K562 (cell line): ENCODE data around the gene GRAMD4. TPM values are rescaled to one million over a fixed set of nuclear protein-coding genes. Genes with fewer than 3 reads are reported as not detected.

Experiments used
- ATAC-seq: fragments of 200-7000 bp; cut with Tn5 transposase; 3 replicates; pipeline ENCODE4 v1.9.1; 2020; ENCODE audit warnings: moderate library complexity
- BruUV-seq: library from RNA; stranded (reverse); fragments of 400-500 nt; replicated peaks from 2 replicates; lab custom pipeline; 2021; lab: Mats Ljungman, UMichigan
- CTCF ChIA-PET: fragments of 300-600 bp; formaldehyde crosslinking; extraction: SDS; loops from one replicate; lab custom pipeline; 2021; ENCODE audit warnings: low intra/inter-chr PET ratio; lab: Yijun Ruan, JAX
- POLR2A ChIA-PET: fragments of 300-600, 350-650 bp; sonication (Branson Sonifier 250); formaldehyde crosslinking; extraction: SDS; loops from one replicate; lab custom pipeline; 2021; ENCODE audit warnings: antibody characterized with exemption, inconsistent platforms; lab: Yijun Ruan, JAX
- DNase-seq, 4 experiments: peaks; one replicate each; pipeline versions ENCODE4 v3.0.0 to v3.0.0-alpha.2; 2011 to 2018; ENCODE audit warnings: low spot score in 3 of 4, mixed read lengths in 3 of 4; ENCODE audit errors: extremely low read depth in 1 of 4
- FAIRE-seq: peaks from 2 replicates; lab custom pipeline; 2011; peaks lifted over from hg19 to GRCh38; lab: Jason Lieb, UNC
- H2AFZ ChIP-seq: 2 replicates; pipeline ENCODE4 v1.6.0; 2011; ENCODE audit warnings: low read depth, low read length, control low read depth, inconsistent platforms
- H3K27ac ChIP-seq: fragments of 200-600 bp; 3 replicates; pipeline ENCODE4 v1.8.0; 2011; ENCODE audit warnings: low read depth, mild to moderate bottlenecking, control low read depth, inconsistent platforms, low read length, moderate library complexity, mixed read lengths; ENCODE audit errors: extremely low read depth
- H3K27me3 ChIP-seq, 2 experiments: fragments of 300-600 bp in 1 of 2; 2 replicates in 1 of 2; 3 replicates in 1 of 2; pipeline versions ENCODE4 v1.6.0 to v1.8.0; 2011; ENCODE audit warnings: inconsistent platforms in 2 of 2, low read length in 2 of 2, mild to moderate bottlenecking in 1 of 2, mixed read lengths in 1 of 2, moderate library complexity in 1 of 2; ENCODE audit not compliant: control insufficient read depth in 2 of 2, insufficient read depth in 2 of 2
- H3K36me3 ChIP-seq: fragments of 300-600 bp; 3 replicates; pipeline ENCODE4 v1.8.0; 2011; ENCODE audit warnings: mild to moderate bottlenecking, low read length, inconsistent platforms; ENCODE audit not compliant: control insufficient read depth, insufficient read depth
- H3K4me1 ChIP-seq, 2 experiments: fragments of 200-600 bp in 1 of 2; replicated peaks in 1 of 2; 2 replicates in 1 of 2; 3 replicates in 1 of 2; pipeline versions ENCODE4 v1.5.1 to v1.8.0; 2011; ENCODE audit warnings: inconsistent platforms in 2 of 2, low read length in 2 of 2, mild to moderate bottlenecking in 1 of 2, mixed read lengths in 1 of 2, moderate library complexity in 1 of 2; ENCODE audit not compliant: control insufficient read depth in 2 of 2, insufficient read depth in 2 of 2
- H3K4me2 ChIP-seq: 2 replicates; pipeline ENCODE4 v1.6.1; 2011; ENCODE audit warnings: low read length, control low read depth, inconsistent platforms, mixed read lengths; ENCODE audit not compliant: insufficient read depth
- H3K4me3 ChIP-seq: fragments of 200-600 bp; sonication (generic), shearing (Covaris generic); 2 replicates; pipeline ENCODE4 v1.5.1; 2016; ENCODE audit warnings: control low read depth, inconsistent platforms
- H3K79me2 ChIP-seq: fragments of 200-600 bp; 3 replicates; pipeline ENCODE4 v1.8.0; 2011; ENCODE audit warnings: low read length, inconsistent platforms; ENCODE audit not compliant: control insufficient read depth, insufficient read depth
- H3K9ac ChIP-seq, 2 experiments: 2 replicates each; pipeline versions ENCODE4 v1.6.0 to v1.6.1; 2011; ENCODE audit warnings: low read depth in 2 of 2, low read length in 2 of 2, control low read depth in 1 of 2, inconsistent platforms in 1 of 2, mild to moderate bottlenecking in 1 of 2, mixed read lengths in 1 of 2; ENCODE audit not compliant: insufficient read depth in 1 of 2
- H3K9me1 ChIP-seq: one replicate; pipeline ENCODE4 v1.6.0; 2011; ENCODE audit warnings: inconsistent platforms, mild to moderate bottlenecking, low read length, moderate library complexity; ENCODE audit not compliant: control insufficient read depth, insufficient read depth
- H3K9me3 ChIP-seq: replicated peaks from 2 replicates; pipeline ENCODE4 v1.5.1; 2011; ENCODE audit warnings: low read depth, low read length, inconsistent platforms; ENCODE audit not compliant: control insufficient read depth, insufficient read depth
- H4K20me1 ChIP-seq: replicated peaks from 2 replicates; pipeline ENCODE4 v1.6.1; 2011; ENCODE audit warnings: low read length, inconsistent platforms, mixed read lengths; ENCODE audit not compliant: control insufficient read depth, insufficient read depth
- HCFC1 ChIP-seq: IDR thresholded peaks from 2 replicates; pipeline ENCODE4 v1.6.1; 2012; ENCODE audit warnings: low read depth, low read length, improper control_type of control experiment
- NR3C1 ChIP-seq: sonication (generic); formaldehyde crosslinking; IDR thresholded peaks from 2 replicates; pipeline ENCODE4 v1.8.1; 2022; ENCODE audit warnings: missing genetic modification reagents
- RFX5 ChIP-seq: IDR thresholded peaks from 2 replicates; pipeline ENCODE4 v1.6.1; 2011; ENCODE audit warnings: low read depth, mild to moderate bottlenecking, improper control_type of control experiment, low read length
- SNAPC5 ChIP-seq: fragments of 250-450 bp; sonication (Bioruptor Pico); IDR thresholded peaks from 2 replicates; pipeline ENCODE4 v1.8.0; 2021; ENCODE audit warnings: moderate library complexity, mild to moderate bottlenecking, inconsistent platforms
- ZNF217 ChIP-seq: sonication (generic); formaldehyde crosslinking; IDR thresholded peaks from 2 replicates; pipeline ENCODE4 v1.8.0; 2022; ENCODE audit warnings: mild to moderate bottlenecking, missing genetic modification reagents
- WGBS: fragments of 100-300 bp; shearing (Covaris generic); methylation state at CpG from one replicate; pipeline ENCODE4 v1.1.6; 2016; ENCODE audit warnings: low coverage, mixed read lengths; ENCODE audit not compliant: insufficient coverage; ENCODE audit errors: missing lambda C conversion rate; 5-methylcytosine and 5-hydroxymethylcytosine counted together
- in situ Hi-C: fragments of 300-500 bp; cut with MboI; formaldehyde crosslinking; loops from 4 replicates; pipeline ENCODE4 v1.15.0; 2018; ENCODE audit warnings: inconsistent platforms, mixed read lengths
- intact Hi-C: fragments of 100-400 bp; cut with micrococcal nuclease; formaldehyde crosslinking; loops from 2 replicates; pipeline ENCODE4 v1.14.2; 2022
- polyA plus RNA-seq, 8 experiments: library from polyadenylated mRNA; depleted of rRNA in 4 of 8; stranded (reverse) in 5 of 8; unstranded in 3 of 8; fragments of >200 nt; fragmentation: Nextera tagmentation in 2 of 8; fragmentation: Illumina TruSeq in 1 of 8; extraction: Ambion mirVana in 2 of 8; extraction: Trizol in 1 of 8; gene quantifications; 2 replicates each; pipeline versions ENCODE4 v1.2.1 to v1.2.3, GENCODE V29; 2011 to 2014; ENCODE audit warnings: inconsistent platforms in 1 of 8, missing spikeins in 1 of 8
- total RNA-seq, 7 experiments: library from RNA; depleted of rRNA in 6 of 7; stranded (reverse); fragments of >200 nt in 6 of 7; fragmentation: Illumina TruSeq in 2 of 7; extraction: Trizol in 2 of 7; gene quantifications; 2 replicates each; pipeline versions ENCODE4 v1.2.1 to v1.2.3, GENCODE V29; 2011 to 2021; ENCODE audit warnings: low replicate concordance in 1 of 7

GRAMD4 gene
- total and polyA plus RNA-seq, 9 of the 15 experiments (the other 6 are each of a cell fraction or from before 2014, with no cell fraction given), result 0.18 to 44.8 (median 18.6) TPM

GRCh38 chr22:46636221-46637002 lies 16.2 kb downstream of the GRAMD4 start:
- intact Hi-C loops (no loop called here), in situ Hi-C loops (no loop called here)
- H3K4me3 ChIP-seq, result no peak overlapping the region
- ChIA-PET POLR2A (interaction anchor here (0.9 kb wide), 1 partner anchor 13 kb away, joined by 3 read pairs; no protein-coding TSS in a partner anchor), CTCF (no interaction called here)
- no peaks in the 10 kb centered on the region for H3K79me2 ChIP-seq
- H3K36me3 ChIP-seq, result peaks cover 10% of the 10 kb centered on the region; the same call in 2 of the 3 replicates
- H3K9ac ChIP-seq, result no peak overlapping the region
- no peaks in the 10 kb centered on the region for H3K9me1 ChIP-seq
- H2AFZ ChIP-seq, result no peak overlapping the region
- ATAC-seq, result no peak
- BruUV-seq, result no TSS peak
- 79% methylated on average over 10 of the region's 29 CpGs for WGBS
- FAIRE-seq, result no peak
- no peak overlapping the region for H3K4me2 ChIP-seq
- no peak overlapping the region for H3K27ac ChIP-seq
- H3K27me3 ChIP-seq, result no peaks in the 10 kb centered on the region
- no peak for DNase-seq
- no peaks in the 10 kb centered on the region for H3K9me3 ChIP-seq
- TF ChIP-seq ZNF217 (CRISPR knock-in tag) (no peak), HCFC1 (no peak), RFX5 (no peak), NR3C1 (no peak), SNAPC5 (CRISPR knock-in tag) (no peak)
- H3K4me1 ChIP-seq, result peaks cover 9 to 44% of the 10 kb centered on the region in 2 experiments; a peak in 4 of 5 replicates
- H4K20me1 ChIP-seq, result no peaks in the 10 kb centered on the region
